SIG-M5 treated with dmso at 0.1 percent for 504 hours (cell line): ENCODE data around the gene LSMEM2.
"Not testable (repeated sequence)": the region's sequence is repeated elsewhere in the genome, so short reads cannot be mapped to it uniquely, and the experiment has no call there.

Source experiments
- DNase-seq: peaks from one replicate; lab custom pipeline; 2025; ENCODE audit not compliant: unreplicated experiment; lab: John Stamatoyannopoulos, UW

The LSMEM2 gene

DNA sequence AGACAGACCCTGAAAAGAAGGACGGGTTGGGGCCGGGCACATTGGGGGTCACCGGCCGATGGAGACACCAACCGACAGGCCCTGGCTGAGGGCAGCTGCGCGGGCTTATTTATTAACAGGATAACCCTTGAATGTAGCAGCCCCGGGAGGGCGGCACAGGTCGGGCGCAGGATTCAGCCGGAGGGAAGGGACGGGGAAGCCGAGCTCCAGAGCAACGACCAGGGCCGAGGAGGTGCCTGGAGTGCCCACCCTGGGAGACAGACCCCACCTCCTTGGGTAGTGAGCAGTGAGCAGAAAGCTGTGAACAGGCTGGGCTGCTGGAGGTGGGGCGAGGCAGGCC, 2.2 kb upstream of the LSMEM2 start:
- no peak for DNase-seq

DNA sequence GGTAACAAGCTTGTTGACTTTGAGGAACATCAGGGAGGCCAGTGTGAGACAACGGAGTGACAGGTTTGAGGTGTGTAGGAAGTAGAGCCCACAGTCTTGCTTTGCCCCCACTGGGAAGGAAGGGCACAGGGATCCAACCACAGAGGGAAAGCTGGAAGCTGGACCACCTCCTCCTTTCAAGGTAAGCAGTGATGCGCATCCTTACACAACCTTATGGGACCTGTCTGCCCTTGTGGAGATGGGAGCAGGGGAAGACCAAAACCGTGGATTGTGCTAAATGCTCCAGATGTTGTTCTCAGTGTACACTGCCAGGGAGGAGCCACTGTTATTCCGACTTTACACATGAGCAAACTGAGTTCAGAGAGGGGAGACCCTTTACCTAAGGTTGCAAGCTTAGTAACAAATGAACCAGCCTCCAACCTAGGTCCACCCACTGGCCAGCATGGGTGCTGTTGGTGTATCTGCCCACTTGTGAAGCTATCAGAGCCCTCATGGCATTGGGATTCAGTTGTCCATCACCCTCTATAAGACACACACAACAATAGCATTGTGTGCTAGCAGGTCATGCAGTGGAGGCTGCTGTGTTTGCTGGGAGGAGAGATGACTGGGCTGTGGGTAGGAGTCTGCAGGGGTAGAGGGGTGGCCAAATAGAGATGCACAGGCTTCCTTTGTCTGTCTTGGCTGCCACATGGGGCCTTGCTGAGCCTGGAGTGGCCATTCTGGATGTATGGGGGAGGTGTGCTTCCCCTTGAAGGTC, 586 bp upstream of the LSMEM2 start:
- DNase-seq: no peak

DNA sequence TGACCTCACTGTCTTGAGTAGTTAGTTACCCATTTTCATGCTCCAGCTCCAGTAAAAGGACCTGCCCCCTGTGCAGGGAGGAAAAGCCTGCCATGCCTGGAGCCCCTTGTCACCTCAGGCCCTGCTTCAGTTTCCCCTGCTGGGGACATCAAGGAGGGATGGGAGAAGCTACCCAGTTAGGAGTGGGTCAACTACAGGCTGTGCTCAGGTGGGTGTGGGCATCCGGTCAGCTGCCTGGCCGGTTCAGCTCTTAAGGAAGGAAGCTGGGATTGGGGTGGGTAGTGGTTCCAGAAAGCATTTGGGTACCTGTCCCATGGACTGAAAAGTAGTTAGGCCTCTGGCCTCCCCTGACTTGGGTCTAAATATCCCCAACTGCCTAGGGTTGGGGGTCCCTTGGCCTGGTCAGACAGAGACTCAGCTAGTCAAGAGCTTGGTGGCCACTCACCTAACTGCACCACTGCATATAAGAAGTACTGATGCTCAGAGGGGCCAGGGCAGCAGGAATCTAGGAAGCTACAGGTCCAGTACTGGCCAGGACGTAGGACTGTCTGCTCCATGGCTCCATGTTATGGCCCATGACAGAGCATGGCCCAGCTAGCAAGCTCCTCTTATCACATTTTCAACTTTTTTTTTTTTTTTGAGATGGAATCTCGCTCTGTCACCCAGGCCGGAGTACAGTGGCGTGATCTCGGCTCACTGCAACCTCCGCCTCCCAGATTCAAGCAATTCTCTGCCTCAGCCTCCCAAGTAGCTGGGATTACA, 549 bp downstream of the LSMEM2 start:
- no peak for DNase-seq

DNA sequence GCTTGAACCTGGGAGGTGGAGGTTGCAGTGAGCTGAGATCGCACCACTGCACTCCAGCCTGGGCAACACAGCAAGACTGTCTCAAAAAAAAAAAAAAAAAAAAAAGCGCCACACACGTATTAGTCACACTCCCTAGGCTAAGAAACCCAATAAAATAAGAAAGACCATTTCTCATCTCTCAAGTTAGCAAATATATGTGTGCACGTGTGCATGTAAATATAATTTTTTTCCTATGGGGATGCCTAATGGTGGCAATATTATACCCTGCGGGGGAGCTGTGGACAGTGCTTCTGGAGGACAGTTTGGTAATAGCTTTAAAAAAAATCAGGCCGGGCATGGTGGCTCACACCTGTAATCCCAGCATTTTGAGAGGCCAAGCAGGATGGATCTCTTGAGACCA, 5.2 kb downstream of the LSMEM2 start:
- DNase-seq: not testable (repeated sequence)

DNA sequence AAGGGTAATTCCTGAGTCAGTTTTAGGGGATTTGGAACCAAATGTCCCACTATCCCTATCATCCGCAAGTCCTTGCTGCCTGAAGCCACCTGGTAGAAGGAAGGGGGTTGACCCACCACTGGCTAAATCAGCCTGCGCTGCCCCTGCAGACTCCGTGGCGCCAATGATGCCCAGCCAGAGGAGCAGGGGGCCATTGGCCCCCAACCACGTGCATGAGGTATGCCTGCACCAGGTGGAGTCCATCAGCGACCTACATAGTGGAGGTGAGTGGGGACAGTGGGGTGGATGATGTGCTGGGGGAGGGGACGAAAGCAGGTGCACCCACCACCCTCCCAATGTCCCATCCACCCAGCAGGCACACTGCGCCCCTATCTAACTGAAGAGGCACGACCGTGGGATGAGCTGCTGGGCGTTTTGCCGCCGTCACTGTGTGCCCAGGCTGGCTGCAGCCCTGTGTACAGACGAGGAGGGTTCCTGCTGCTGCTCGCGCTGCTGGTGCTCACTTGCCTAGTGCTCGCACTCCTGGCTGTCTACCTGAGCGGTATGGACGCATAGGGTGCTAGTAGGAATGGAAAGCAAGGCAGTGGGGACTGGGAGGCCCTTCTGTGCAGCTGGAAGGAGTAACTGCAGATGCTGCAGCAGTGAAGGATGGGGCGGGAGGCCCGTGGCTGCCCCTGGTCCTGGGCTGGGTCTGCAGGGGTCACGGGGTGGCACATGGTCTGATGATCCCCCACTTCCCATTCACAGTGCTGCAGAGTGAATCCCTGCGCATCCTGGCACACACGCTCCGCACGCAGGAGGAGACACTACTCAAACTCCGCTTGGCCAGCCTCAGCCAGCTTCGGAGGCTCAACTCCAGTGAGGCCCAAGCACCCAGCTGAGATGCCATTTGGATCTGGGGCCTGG, 7.7 kb downstream of the LSMEM2 start:
- DNase-seq: no peak

DNA sequence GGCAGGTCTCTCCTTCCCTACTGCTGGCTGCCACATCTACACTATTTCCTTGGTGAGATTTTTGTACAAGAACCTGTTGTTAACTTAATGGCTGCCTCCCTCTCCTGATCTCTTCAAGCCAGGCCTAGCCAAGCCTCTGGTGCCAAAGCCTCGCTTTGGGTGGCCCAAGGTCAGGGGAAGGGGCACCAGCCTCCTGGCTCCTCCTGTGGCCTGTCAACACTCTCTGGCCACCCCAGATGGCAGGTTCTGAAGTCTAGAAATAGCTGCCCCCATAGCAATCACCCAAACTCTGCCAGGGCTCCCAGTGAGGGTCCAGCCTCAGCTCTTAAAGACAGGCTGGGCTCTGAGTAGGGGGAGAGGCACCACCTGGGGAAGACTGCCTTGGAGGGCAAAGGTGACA, 8.4 kb downstream of the LSMEM2 start:
- DNase-seq: no peak

DNA sequence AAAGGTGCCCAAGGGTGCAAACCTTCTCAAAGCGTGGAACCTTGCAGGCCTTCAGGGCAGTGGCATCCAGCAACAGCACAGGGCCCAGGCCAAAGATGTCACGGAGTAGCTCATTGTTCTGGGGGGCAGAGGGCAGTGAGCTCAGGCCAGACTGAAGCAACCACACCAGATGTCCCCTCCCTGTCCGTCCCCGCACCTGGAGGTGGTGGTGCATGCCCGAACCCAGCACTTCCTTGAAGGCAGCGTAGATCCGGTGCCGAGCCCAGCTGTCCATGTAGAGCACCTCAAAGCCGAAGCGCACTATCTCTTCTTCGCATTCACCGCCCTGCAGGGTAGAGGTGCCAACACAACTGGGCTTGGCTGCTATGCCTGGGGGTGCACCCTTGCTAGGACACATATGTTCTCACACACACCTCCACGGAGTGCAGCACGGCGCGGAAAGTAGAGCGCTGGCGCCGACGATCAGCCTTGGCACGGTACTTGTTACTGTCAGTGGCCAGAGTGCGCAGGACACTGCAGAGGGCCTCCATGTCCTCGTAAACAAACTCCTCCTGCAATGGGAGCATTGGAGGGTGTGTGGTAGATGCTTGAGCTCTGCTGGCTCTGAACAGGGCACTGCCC, 9.6 kb downstream of the LSMEM2 start:
- DNase-seq: no peak

DNA sequence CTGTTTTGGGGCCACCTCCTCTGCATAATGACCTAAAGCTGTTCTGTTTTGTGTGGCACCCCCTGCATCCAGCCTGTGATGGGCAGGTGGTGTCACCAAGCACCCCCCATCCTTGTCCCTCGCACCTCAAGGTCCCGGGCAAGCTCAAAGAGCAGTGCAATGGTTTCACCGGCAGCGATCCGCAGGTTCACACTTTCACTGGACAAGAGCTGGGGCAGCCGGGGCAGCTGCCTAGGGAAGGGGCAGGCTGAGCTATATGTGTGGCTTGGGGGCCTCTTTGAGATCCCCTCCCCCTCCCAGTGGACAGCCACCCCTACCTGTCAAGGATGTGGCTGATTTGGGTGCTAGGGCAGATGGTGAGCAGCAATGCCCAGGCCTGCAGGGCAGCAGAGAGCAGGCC, 10.2 kb downstream of the LSMEM2 start:
- DNase-seq: no peak

DNA sequence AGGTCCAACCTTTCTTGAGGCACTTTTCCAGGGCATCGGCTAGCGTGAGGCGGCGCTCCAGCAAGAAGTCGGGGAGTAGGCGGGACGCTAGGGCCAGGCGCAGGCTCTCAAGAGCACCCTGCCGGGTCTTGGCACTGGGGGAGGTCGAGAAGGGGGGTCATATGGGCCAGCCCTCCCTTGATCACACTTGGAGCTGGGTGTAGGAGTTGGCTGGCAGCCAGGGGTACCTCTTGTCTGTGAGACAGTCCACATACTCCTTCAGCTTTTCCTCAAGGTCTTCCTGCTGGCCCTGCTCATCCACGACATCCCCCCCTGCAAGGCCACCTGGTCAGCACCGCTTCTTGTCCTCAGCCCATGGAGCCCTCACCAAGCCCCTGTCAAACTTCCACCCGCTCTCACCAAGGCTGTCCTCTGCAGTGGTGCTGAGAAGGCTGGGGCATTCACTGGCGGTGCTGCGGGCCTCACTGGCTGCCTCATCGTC, 11.3 kb downstream of the LSMEM2 start:
- DNase-seq: no peak

DNA sequence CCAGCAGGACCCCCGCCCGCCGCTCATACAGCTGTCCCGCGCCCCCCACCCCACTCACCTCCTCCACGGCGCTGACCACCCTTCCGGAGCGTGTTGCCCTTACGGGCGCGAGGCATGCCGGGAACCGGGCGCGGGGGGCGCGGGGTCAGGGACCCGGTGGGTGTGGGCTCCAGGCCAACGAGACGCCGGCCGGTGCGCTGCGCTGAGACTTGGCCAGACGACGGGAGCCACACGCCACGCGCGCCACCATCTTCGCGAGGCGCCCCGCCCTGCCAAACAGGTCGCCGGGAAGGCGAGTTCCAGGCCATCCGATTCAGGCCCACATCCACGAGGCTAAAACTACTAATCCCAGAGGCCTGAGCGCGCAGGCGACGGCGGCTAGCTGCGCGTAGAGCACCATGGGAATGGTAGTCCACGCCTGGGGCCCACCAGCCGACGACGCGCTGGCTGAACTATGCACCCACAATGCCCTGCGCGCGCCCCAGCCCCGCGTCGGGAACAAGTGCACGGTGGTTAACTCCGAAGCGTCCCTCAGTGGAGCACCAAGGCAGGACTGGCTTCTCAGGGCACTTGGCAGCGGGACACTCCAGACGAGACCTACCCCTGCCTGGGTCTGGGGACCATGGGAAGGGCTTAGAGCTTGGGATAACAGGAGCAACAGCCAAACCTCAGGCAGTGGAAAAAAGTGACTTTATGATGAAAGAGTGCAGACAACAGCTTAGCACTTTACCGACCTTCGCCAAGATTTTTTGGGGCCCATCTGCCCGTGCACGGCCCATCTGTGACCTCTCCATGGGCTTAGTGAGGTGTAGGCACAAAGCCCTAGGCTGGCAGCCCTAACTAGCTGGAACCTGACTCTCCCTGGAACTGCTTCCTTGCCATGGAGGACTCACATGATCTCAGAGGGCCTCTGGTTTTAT, 13.5 kb downstream of the LSMEM2 start, which contains the start of gene IFRD2:
TSS of gene IFRD2 (minus strand) at position 271 of the 920 bp plus-strand sequence. CDS start at position 116, 155 bp downstream.
- peak; percentile 98 for DNase-seq

DNA sequence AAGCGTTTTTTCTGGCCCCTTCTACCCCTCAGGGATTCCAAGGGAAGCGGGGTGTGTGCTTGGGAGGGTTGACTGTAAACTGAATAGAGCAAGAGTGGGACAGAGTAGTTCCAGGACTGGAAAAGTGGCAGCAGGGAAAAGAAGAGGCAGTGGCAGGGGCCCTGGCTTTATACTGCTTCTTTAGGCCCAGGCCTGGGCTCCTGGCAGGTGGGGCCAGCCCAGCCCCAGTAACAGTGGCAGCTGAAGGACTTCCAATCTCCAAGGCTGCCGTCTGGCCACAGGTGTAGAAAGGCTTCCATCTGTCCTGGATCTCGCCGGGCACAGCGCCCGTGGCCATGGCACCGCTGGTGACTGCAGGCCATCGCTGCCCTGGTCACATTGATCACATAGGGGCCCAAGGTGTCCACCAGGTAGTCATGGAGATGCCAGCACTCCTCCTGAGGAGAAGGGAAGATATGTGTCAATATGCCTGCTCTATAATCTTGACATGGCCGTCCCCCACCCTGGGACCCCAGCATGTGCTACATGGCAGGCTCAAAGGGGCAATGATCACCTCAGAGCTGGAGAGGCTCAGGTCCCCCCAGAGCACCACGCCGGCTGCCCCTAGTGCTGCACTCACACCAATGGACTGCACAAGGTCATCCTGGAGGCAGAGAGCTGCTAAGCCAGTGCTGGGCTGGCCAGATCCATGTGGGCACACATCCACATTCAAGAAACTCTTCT, 14.4 kb downstream of the LSMEM2 start:
- DNase-seq: no peak

DNA sequence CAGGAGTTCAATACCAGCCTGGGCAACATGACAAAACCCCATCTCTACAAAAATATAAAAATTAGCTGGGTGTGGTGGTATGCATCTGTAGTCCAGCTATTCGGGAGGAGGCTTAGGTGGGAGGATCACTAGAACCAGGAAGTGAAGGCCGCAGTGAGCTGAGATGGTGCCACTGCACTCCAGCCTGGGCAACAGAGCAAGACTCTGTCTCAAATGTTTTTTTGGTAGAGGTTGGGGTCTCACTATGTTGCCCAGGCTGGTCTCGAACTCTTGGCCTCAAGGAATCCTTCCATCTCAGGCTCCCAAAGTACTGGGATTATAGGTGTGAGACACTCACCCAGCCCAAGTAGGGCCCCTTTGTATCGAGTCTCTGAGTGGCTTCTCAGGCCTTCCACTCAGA, 15.2 kb downstream of the LSMEM2 start:
- no peak for DNase-seq

DNA sequence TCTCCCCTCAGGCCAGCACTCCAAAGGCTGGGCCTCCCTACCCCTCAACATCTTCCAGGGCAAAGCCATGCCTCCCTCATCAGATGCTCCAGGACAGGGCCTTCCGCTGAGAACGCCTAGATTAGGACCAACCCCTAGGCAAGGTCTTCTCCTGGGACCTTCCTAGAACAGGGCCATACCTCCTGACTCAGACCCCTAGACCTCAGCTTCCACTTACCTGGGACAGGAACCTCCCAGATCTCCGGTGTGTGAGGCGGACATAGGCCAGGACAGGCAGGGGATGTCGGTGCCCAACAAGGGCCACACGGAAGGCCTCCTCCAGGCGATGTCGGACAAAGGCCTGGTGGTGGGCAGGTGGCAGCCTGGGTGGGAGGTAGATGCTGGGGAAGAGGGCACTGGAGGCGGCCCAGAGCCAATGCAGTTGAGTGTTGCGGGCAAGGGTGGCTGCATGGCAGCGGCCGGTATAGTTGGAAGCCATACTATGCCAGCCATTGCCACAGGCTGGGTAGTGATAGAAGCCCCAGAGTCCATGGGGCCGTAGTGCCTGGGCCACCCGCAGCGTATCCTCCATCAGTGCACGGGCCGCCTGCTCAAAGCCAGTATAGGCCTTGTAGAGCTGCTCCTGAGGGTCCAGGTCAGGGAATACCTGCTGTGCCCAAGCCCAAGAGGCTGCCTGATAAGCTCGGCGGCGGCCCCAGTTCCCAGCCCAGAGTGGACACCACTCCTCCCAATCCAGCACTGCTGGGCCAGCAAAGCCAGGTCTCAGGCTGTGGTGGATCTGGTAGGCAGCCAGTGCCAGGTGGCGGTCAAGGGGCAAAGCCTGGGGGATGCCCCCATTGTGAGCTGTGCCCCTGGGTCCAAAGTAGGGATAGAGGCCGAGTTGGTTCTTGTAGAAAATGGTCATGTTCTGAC, 15.9 kb downstream of the LSMEM2 start:
- no peak for DNase-seq

DNA sequence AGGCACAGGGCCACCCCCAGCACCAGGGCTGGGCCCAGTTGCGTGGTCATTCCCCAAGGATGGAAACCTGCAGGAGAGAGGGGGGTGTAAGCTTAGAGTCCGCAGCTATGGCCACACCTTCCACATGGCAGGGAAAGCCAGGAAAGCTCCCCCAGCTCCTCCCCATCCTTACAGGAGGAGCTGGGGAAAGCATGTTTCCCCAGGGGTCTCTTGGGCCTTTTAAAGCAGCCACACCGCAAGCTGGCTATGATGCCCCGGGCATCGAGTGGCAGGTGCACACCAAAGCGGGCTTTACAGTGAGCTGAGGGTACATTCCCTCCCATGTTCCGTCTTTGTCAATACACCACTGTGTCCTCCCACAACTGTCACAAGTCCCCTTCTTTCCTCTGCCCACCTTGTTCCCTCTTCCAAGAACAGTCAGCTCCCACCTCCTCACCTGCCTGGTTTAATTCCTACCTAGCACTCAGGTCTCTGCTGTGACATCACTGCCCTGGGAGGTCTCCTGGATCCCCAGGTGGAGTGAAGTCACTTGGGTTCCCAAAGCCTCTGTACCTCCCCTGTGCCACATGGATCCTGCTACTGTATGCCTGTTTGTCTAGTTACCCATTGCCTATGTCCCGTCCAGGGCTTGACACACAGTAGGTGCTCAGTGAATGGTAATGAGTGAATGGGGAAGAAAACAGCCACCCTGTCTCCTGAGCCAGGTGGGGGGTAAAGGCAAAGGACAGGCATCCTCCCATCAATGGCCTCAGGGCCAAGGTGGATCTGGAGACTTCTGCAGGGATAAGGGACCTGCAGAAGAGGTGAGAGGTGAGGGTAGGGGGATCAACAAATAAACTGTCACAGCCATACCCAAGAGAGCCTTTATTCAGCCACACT, 16.9 kb downstream of the LSMEM2 start:
- no peak for DNase-seq

DNA sequence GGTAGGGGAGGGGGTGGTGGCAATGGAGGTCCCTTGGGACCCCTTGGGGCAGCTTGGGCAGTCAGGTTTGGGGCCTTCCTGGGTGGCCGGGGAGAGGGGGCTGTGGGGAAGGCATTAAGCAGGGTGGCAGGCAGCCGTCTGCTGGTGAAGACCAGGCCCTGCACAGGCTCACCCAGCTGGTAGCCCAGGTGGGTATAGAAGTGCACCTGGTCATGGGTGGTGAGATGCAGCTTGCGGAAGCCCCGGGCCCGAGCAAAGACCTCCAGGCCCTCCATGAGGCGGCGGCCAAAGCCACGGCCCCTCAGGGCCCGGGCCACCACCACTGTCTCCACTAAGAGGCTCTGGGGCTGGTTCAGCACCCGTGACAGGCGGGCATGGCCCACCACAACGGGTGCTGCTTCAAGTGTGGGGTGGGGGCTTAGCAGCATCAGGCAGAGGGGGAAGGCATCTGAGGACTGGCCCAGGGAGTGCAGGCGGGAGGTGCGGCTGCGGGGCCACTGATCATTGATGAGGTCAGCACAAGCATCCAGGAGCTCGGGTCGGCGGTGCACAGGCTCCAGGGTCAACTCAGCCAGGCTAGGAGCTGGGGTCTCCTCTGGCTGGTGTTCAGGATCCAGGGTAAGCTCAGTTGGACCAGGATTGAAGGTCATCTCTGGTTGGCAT, 18.0 kb downstream of the LSMEM2 start:
- DNase-seq: no peak

DNA sequence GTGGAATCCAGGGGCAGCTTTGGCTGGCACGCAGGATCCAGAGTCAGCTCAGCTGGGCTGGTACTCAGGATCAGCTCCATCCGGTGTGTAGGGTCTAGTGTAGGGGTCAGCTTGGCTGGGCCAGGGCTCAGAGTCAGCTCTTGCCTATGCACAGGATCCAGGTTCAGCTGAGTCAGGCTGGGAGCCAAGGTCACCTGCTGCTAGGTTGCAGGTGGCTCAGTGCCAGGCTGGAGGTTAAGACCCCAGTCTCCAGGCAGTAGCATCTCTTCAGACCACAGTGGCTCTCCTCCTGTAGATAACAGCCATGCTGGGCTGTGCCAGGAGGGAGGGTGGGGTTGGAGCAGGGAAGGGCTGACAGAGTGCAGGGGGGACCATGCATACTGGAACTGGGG, 18.5 kb downstream of the LSMEM2 start:
- DNase-seq: no peak
